GM12878 (cell line): ENCODE measurements around the gene CISD2. TPM values are rescaled to one million over a fixed set of nuclear protein-coding genes. Genes with fewer than 3 reads are reported as not detected.
A peak's percentile ranks its signal among the peaks of the same experiment; 100 is the strongest.

Source experiments
- ATF3 ChIP-seq: IDR thresholded peaks from 2 replicates; pipeline ENCODE4 v1.6.1; 2011; ENCODE audit warnings: low read depth, mild to moderate bottlenecking, low read length, moderate library complexity, borderline replicate concordance; ENCODE audit errors: extremely low read depth
- ATF7 ChIP-seq: fragments of 450-650 bp; IDR thresholded peaks from 2 replicates; pipeline ENCODE4 v1.6.1; 2016; ENCODE audit warnings: low read depth, mild to moderate bottlenecking
- BACH1 ChIP-seq: fragments of 450-650 bp; IDR thresholded peaks from 2 replicates; pipeline ENCODE4 v1.6.1; 2017; ENCODE audit warnings: mild to moderate bottlenecking, borderline replicate concordance
- BMI1 ChIP-seq: fragments of 450-650 bp; IDR thresholded peaks from 2 replicates; pipeline ENCODE4 v1.6.1; 2016; ENCODE audit warnings: mild to moderate bottlenecking, moderate library complexity, borderline replicate concordance
- CREB1 ChIP-seq: IDR thresholded peaks from 2 replicates; pipeline ENCODE4 v1.6.1; 2012; ENCODE audit warnings: low read depth, mild to moderate bottlenecking, inconsistent platforms
- EED ChIP-seq: sonication (generic); IDR thresholded peaks from 2 replicates; pipeline ENCODE4 v1.6.1; 2016; ENCODE audit warnings: antibody characterized with exemption, low read depth
- GABPA ChIP-seq: IDR thresholded peaks from 2 replicates; pipeline ENCODE4 v1.6.1; 2014; ENCODE audit warnings: antibody characterized with exemption, low read depth, mild to moderate bottlenecking, inconsistent platforms
- MTA3 ChIP-seq: IDR thresholded peaks from 2 replicates; pipeline ENCODE4 v1.6.1; 2012; ENCODE audit warnings: low read length, inconsistent platforms, borderline replicate concordance
- NR2F1 ChIP-seq: fragments of 450-650 bp; conservative IDR thresholded peaks from 2 replicates; pipeline ENCODE4 v1.6.1; 2017; ENCODE audit warnings: mild to moderate bottlenecking
- RB1 ChIP-seq: fragments of 450-650 bp; formaldehyde crosslinking; IDR thresholded peaks from 2 replicates; pipeline ENCODE4 v1.6.1; 2017; ENCODE audit warnings: mild to moderate bottlenecking, borderline replicate concordance
- SUZ12 ChIP-seq: fragments of 200-600 bp; sonication (generic); IDR thresholded peaks from one replicate; pipeline ENCODE4 v1.6.1; 2018; ENCODE audit warnings: antibody characterized with exemption, mild to moderate bottlenecking; ENCODE audit not compliant: unreplicated experiment
- YY1 ChIP-seq: IDR thresholded peaks from 2 replicates; pipeline ENCODE4 v1.6.1; 2011; ENCODE audit warnings: low read depth, mild to moderate bottlenecking, low read length
- ZNF622 ChIP-seq: fragments of 450-650 bp; IDR thresholded peaks from 2 replicates; pipeline ENCODE4 v1.6.1; 2017; ENCODE audit warnings: mild to moderate bottlenecking, inconsistent platforms
- polyA plus RNA-seq, 11 experiments: library from polyadenylated mRNA; depleted of rRNA in 4 of 11; unstranded in 6 of 11; stranded (reverse) in 5 of 11; fragments of >200 nt; fragmentation: Nextera tagmentation in 4 of 11; fragmentation: Illumina TruSeq in 1 of 11; extraction: Ambion mirVana in 4 of 11; extraction: Trizol in 1 of 11; gene quantifications; 1 replicate in 1 of 11; 2 replicates in 10 of 11; pipeline versions ENCODE4 v1.2.1 to v1.2.3, GENCODE V29; 2011 to 2016; ENCODE audit warnings: inconsistent platforms in 2 of 11, missing spikeins in 2 of 11, low read depth in 1 of 11
- total RNA-seq, 4 experiments: library from RNA; depleted of rRNA in 3 of 4; stranded (reverse); fragments of >200 nt in 3 of 4; fragmentation: Illumina TruSeq in 1 of 4; extraction: Trizol in 1 of 4; gene quantifications; 2 replicates each; pipeline versions ENCODE4 v1.2.1 to v1.2.3, GENCODE V29; 2013 to 2021
- TF ChIP-seq, protein P1 (sequence below): IDR thresholded peaks from 2 replicates; pipeline ENCODE4 v1.6.1; 2012; ENCODE audit warnings: low read depth, low read length, improper control_type of control experiment
- TF ChIP-seq, protein P2 (sequence below): fragments of 450-650 bp; IDR thresholded peaks from 2 replicates; pipeline ENCODE4 v1.6.1; 2014; ENCODE audit warnings: mild to moderate bottlenecking

CISD2 gene
- total and polyA plus RNA-seq, 10 of the 15 experiments (the other 5 are each of a cell fraction or from before 2014, with no cell fraction given), result 29.5 to 132 (median 38.9) TPM

DNA sequence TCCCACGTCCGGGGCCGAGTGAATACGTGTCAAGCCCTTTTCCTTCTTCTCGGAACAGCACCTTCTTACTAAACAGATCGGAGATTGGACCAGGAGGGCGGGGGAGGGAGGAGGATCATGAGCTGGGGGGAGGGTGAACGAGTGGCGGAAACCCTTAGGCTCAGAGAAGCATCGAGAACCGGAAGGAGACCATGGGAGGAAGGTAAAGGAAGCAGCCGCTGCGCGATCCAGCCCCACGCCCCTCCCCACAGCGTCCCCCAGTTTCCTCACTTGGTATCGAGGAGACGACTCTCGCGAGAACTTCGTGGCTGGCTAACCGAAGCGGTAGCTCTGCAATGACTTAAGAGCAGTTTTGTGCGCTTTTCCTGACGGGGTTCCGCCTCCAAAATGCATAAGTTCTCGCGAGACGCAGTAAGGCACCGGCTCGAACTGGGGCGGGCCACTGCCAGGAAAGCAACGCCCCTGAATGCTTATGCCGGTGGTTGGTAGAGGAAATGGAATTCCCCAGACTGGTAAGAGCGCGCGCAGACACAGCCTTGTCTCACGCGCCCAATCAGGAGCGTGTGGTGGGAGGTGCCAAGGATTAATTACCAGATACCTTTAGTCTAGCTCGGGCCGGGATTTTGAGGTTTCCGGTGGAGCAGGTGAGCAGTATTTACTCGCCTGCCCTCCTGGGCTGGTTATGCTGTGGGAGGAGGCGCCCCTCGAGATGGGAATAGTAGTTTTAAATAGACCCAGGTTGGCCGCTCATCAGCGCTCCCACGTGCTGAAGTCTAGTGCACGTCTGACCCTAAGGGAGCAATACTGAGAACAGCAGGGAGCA, 40.9 kb upstream of the CISD2 start (continued):
- no peak for TF ChIP-seq ATF3
- peak; percentile 81 for TF ChIP-seq EED
- peak; percentile 32; the same call in 1 of the 2 replicates for TF ChIP-seq NR2F1
- TF ChIP-seq RB1, result peak; percentile 93
- no peak; the same call in 1 of the 2 replicates for TF ChIP-seq BACH1
- TF ChIP-seq MTA3, result peak; percentile 19; the same call in 1 of the 2 replicates
- TF ChIP-seq, protein P1, sequence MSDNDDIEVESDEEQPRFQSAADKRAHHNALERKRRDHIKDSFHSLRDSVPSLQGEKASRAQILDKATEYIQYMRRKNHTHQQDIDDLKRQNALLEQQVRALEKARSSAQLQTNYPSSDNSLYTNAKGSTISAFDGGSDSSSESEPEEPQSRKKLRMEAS, result peak; percentile 41; the same call in 1 of the 2 replicates
- 0 out of 2 replicates have a peak, but pooled peaks have one; percentile 12 for TF ChIP-seq YY1
- TF ChIP-seq ATF7, result peak; percentile 70
- no peak for TF ChIP-seq BMI1
- TF ChIP-seq, protein P2, sequence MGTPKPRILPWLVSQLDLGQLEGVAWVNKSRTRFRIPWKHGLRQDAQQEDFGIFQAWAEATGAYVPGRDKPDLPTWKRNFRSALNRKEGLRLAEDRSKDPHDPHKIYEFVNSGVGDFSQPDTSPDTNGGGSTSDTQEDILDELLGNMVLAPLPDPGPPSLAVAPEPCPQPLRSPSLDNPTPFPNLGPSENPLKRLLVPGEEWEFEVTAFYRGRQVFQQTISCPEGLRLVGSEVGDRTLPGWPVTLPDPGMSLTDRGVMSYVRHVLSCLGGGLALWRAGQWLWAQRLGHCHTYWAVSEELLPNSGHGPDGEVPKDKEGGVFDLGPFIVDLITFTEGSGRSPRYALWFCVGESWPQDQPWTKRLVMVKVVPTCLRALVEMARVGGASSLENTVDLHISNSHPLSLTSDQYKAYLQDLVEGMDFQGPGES, result no peak
- TF ChIP-seq ZNF622, result no peak
- TF ChIP-seq SUZ12, result no peak
- peak; percentile 88 for TF ChIP-seq CREB1
- TF ChIP-seq GABPA, result peak; percentile 82
- TF ChIP-seq, all 136 proteins: peak for 76
